HG02852 (cell line): Measurements from ENCODE around the gene TRERF1.
A peak's percentile ranks its signal among the peaks of the same experiment; 100 is the strongest.
"Not testable (repeated sequence)": the region's sequence is repeated elsewhere in the genome, so short reads cannot be mapped to it uniquely, and the experiment has no call there.

ENCODE experiments used
- ATAC-seq: cut with Tn5 transposase; IDR thresholded peaks from one replicate; pipeline ENCODE4 v1.9.1; 2021; ENCODE audit warnings: mild to moderate bottlenecking, moderate library complexity; ENCODE audit not compliant: unreplicated experiment

Gene TRERF1

DNA sequence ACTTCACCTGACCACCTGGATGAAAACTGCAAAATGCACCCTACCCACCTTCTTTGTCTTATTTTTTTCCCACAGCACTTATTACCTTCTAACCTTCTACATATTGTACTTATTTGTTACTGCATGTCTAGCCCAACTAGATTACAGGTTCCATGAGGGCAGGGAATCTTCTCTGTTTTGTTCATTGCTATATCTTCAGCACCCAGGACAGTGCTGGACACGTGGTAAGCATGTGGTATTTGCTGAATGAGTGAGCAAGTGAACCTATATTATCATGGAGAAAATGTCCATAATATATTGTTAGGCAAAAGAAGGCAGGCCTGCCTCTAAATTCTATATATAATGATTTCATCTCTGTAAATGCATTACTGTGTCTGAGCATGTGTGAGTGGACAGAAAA lies 107.0 kb downstream of the TRERF1 start:
- no peak for ATAC-seq

DNA sequence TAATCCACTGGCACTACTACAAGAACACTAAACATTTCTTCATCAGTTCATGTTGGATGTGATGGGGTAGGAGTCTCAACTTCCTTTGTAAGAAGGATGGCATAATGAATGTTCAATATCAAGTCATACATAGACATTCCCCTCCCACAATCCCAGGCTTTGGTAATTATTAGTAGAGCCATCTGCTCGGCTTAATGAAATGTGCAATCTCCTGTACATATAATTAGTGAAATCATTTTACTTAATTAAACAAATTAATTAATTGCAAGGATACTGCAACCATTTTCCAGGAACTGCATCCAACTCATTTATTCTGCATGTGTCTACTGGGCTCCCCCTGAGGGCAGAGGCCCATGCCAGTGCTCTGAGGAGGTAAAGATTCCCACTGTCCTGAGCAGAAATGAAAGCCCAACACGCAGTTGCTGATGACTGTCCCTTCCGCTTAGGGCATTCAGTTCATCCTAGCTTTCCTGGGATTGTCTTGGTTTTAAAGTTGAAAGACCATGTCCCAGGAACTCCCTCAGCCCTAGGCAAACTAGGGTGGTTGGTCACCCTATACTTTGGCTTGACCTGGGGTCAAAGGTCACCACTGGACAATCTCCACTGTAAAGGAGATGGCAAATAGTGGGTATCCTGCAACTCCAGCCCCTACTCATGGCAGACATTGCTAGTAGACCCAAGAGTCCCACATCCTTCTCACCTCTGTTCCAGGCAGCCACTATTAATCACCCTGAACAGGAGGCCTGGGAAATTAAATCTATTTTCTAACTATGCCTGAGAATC lies 109.8 kb downstream of the TRERF1 start:
- ATAC-seq, result no peak

DNA sequence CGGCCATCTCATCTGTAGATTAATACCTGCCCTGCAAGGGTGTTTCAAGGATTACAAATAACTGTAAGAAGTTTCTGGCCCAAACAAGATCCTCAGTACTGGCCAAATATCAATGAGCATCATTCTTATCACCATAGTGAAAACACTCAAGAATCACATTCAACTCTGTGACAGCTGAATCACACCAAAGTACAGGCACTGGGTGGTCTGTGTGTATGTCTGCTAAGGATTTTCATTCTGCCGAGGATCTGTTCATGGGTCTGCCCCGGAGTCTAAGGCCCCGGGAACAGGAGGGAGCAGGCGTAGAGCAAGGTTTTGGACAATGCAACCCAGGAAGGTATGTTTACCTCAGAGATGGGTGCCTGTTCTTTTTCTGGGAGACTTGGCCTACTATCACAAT lies 110.5 kb downstream of the TRERF1 start:
- ATAC-seq, result no peak

DNA sequence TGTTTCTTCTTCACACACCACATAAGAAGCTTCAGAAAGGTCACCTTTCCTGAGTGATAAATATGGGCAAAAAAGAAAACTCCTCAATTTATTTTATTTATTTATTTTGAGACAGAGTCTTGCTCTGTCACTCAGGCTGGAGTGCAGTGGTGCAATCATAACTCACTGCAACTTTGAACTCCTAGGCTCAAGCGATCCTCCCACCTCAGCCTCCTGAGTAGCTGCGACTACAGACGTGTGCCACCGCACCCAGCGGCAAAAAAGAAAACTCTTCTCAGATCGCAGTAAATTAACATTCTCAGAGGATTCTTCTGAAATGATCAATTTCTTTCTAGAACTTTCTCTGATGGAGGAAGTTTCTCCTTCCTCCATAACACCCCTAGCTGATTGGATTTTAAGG lies 111.2 kb downstream of the TRERF1 start:
- no peak for ATAC-seq

DNA sequence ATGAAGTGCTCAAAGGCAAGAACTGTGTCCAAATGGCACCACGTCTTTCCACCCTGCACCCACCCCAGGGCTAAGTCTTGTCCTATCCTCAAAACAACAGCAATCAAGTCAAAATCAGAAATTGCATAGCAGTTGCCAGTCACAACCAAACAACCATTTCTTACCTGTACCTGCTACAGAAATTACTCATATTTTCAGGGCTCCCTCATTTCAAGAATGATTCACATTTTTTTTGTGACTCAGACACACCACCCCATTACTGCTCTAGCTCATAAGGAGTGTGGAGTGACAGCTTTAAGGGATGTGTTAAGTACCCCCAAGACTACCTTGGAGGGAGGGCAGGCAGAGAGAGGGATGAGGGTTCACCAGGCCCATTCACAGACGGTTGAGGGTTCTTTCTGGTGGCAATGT lies 111.7 kb downstream of the TRERF1 start:
- ATAC-seq, result peak; percentile 91

DNA sequence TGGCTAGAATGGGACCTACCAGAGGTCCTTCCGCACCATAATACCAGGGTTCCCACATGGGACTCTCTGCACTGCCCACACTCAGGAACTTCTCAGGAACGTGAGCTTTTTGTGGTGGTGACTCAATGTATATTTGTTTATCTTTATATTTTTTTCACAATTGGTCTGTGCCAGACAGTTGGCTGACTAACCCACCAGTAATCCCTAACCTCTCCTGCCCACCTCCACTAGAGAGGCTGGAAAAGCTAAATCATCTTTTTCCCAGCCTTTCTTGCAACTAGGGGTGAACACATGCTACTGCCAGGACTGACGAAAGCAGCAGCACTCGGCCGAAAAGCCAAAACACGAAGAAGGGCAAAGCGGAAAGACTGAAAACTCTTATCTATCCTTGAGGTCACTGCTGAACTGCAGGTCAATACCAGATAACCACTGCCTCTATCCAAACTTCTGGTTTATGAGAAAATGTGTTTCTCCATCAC lies 112.9 kb downstream of the TRERF1 start:
- ATAC-seq, result no peak

DNA sequence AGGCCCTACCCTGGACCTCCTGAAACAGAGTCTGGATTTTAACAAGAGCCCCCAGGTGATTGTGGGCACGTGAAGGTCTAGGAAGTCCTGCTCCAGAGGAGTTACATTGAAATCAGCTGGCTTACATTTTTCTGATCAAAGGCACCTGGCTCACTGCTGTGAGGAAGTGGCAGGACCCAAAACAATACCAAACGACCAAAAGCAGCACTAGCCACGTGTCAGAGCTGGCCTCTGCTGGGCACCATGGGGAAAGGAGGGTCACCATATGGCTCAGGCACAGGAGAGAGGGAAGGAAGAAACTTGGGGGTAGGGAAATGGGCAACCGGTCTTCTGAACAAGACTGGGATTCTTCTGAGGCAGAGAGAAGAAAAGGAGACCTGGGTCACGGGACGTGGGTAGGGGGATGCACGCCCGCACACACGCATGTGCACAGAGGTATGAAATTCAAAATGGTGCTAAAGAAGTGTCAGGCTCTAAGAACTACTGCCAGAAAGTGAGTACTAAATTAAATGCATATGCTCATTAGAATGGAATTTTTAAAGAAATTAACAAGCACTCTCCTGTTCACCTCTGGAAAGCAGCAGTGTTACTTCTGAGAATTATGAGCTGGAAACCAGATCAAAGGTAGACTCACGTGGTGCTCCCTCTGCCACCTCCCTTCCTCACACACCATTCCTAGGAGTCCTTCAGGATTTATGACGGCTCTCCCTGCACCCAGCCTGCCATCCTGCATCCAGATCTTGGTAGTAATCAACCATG lies 113.6 kb downstream of the TRERF1 start:
- no peak for ATAC-seq

DNA sequence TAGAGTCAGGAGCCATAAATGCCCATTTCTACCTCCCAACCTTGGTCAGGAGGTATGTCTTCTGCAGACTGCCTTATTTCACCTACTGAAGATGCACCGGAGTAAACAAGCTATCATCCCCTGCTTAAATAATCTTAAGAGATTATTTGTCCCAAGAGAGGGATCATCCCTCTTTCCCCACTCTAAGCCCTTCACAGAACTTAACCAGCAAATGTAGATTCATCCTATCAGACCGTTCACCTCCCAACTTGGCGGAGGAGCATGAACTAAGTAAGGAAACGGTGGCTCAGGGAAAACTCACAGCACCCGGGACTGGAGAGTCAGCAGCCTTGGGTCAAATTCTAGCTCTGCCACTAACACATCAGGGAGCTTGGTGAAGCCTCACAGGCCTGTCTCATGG lies 115.3 kb downstream of the TRERF1 start:
- no peak for ATAC-seq

DNA sequence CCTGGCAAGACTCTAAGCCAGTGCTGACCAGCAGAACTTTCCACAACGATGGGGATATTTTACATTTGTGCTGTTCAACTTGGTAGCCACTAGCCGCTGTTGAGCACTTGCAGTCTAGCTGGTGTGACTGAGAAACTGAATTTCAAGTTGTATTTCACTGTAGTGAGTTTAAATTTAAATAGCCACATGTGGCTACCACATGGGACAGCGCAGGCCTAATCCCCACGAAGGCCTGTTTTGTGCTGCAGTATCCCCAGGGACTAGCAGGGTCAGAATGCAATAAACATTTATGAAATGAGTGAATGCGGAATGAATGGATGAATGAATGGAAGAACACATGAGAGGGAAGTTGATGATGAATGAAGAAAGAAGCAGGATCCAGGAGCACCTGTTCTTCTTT lies 115.8 kb downstream of the TRERF1 start:
- no peak for ATAC-seq

DNA sequence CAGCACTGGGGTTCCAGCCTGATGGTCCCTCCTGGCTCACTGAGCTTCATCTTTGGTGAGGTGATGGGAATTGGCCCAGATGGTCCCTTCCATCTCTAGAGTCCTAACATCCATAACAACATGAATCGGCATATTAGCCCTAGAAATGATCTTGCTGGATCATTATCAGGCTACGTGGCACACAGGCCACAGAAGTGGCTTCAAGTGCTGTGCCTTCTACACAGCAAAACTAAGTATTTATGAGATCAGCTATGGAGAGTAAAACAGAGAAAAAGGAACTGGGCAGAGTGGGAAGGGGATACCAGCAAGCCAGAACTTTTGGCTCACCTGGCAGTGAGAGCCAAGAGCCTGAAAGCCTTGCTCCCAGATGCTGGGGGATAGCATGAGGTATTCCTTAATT lies 116.9 kb downstream of the TRERF1 start:
- no peak for ATAC-seq

DNA sequence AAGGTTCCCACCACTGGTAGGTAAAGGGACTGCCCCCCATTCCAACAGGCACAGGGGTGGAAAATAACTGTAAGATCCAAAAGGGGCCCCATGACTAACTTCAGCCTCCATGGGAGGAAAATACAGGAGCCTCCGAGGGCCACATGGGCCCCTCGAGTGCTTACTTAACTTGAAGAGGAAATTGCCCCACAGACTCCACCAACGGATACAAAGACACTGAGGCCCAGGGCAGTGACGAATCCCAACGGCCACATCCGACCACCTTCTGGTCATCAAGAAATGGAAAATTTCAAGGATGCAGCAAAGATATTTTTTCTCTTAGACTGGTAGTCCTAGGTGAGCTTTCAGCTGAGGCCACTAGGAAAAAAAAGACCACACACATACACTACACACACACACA lies 118.1 kb downstream of the TRERF1 start:
- no peak for ATAC-seq

DNA sequence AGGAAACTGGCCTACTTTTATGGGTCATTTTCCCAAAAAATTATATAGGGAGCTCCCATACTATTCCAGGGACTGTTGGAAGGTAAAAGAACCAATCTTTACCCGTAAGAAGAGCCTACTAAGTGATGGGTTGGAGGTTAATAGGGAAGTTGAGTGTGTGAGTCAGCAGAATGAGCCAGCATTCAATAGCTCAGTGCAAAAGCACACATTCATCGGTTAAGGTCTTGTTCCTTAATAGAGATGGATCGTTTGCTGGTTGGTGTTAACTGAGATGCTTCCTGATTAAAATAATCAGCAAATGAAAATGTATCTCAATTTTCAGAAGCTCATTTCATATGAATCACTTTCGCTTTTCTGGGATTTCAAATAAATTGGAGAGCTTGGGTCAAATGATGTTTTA lies 118.8 kb downstream of the TRERF1 start:
- no peak for ATAC-seq

DNA sequence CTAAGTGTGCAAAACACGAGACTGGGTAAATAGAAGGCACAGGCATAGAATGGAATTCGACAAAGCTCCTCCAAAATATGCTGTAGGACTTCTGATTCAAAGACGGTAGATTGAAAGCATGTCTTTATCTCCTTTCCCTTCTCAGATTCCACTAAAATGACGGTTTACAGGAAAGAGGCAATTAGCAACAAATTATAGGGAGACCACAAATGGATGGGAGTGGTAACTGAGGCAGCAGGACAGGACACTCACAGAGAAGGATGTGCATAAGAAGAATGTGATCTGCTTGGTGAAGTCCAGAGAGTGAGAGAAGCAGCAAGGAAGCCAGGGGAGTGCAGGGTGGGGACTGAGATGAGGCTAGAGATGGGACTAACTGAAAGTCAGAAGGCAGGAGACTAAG lies 120.7 kb downstream of the TRERF1 start:
- ATAC-seq, result no peak

DNA sequence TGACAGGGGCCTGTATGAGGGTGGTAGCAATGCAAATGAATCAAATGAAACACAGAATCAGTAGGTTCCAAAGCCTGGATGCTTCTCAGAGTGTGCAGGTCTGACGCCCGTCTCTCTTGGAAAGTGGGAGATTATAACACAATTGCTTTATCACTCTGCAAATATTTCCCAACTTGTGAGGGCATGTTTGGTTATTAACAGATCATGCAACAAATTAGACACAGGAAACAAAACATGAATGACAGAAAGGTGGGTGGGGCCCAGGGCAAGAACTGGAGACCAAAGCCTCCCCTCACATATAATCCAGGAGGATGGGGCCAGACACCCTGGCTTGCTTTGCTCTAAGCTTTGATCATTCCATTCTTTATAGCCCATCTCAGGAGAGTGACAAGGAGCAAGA lies 125.5 kb downstream of the TRERF1 start:
- ATAC-seq, result no peak

DNA sequence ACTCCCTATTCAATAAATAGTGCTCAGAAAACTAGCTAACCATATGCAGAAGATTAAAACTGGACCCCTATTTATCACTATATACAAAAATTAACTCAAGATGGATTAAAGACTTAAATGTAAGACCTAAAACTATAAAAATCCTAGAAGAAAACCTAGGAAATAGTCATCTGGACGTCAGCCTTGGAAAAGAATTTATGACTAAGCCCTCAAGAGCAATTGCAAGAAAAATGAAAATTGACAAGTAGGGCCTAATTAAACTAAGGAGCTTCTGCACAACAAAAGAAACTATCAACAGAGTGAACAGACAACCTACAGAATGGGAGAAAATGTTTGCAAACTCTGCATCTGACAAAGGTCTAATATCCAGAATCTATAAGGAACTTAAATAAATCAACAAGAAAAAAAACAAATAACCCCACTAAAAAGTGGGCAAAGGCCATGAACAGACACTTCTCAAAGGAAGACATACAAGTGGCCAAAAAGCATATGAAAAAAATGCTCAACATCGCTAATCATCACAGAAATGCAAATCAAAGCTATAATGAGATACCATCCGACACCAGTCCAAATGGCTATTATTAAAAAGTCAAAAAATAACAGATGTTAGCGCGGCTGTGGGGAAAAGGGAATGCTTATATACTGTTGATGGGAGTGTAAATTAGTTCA lies 126.9 kb downstream of the TRERF1 start:
- not testable (repeated sequence) for ATAC-seq

DNA sequence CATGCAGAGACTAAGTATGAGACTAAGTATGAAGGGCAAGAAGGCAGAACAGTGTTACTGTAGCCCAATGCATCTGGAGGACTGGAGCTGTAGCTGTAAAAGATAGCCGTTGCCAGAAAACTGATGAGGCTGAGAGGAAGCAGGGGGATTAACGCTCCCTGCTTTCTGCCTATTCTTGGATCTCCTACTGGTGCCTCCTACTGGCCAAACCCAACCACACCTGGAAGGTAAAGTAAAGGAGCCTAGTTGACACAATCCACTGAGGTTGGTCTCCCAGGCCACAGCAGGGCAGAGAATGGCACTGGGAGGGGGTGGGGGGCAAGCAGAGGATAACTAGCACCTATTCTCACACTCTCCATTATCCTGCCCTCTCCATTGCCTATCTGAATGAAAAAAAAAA lies 129.1 kb downstream of the TRERF1 start:
- ATAC-seq, result no peak

DNA sequence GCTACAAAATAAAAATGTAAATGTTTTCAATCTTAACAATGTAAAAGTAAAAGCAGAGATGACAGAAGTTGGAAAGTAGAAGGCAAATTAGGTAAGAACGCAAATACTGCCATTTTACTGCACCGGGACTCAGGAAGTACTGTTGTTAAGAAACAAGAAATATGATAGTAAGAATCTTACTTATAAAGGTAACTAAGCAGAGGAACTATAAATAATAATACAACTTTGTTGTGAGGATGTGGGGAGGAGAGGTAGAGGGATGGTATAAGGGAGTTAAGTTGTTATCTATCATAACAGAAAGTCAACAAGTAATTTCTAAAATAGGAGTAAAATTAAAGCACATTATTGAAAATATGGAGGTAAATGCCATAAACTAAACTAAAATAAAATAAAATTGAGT lies 129.8 kb downstream of the TRERF1 start:
- no peak for ATAC-seq

DNA sequence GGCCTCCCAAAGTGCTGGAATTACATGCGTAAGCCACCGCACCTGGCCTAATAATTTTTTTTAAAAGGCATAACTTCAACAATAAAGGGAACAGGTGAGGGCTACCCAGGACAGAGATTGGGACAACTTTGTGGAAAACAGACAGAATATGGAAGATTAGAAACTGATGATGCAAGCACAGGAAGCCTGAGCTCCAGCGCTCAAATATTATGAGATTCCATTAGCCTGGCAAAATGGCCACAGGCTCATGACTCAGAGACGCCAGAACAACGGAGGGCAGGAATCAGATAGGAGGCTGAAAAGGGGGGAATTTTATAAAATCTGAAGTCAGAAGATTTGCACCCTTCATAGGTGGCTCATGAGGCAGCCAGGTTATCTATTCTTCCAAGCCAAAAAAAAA lies 131.0 kb downstream of the TRERF1 start:
- no peak for ATAC-seq

DNA sequence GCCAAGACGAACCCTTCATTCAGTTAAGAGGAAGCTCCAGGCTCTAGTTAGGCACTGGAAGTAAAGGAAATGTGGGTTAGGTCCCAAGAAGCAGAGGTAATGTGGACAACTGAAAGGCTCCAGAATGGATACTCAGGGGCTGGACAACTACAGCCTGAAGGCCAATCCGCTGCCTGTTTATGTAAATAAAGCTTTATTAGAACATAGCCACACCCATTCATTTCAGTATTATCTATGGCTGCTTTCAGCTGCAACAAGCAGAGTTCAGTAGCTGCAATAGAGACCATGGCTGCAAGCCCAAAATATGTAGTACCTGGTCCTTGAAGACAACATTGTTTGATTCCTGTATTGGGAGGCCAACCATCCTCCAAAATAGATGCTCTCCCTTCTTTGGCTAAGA lies 133.2 kb downstream of the TRERF1 start:
- ATAC-seq, result no peak

DNA sequence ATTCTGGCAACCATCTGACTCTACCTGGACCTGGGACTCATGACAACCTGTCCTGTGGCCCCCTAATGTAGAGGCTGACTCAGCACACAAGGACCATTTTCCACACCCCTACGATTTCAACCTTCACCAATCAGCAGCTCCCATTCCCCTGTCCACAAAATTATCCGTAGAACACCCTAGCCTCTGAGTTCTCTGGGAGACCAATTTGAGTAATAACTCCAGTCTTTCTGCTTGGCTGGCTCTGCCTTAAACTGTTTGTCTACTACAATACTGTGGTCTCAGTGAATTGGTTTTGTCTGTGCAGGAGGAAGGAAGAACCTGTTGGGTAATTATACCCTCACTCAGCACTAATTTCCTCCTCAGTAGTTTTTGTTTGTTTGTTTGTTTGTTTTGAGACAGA lies 134.7 kb downstream of the TRERF1 start:
- no peak for ATAC-seq

DNA sequence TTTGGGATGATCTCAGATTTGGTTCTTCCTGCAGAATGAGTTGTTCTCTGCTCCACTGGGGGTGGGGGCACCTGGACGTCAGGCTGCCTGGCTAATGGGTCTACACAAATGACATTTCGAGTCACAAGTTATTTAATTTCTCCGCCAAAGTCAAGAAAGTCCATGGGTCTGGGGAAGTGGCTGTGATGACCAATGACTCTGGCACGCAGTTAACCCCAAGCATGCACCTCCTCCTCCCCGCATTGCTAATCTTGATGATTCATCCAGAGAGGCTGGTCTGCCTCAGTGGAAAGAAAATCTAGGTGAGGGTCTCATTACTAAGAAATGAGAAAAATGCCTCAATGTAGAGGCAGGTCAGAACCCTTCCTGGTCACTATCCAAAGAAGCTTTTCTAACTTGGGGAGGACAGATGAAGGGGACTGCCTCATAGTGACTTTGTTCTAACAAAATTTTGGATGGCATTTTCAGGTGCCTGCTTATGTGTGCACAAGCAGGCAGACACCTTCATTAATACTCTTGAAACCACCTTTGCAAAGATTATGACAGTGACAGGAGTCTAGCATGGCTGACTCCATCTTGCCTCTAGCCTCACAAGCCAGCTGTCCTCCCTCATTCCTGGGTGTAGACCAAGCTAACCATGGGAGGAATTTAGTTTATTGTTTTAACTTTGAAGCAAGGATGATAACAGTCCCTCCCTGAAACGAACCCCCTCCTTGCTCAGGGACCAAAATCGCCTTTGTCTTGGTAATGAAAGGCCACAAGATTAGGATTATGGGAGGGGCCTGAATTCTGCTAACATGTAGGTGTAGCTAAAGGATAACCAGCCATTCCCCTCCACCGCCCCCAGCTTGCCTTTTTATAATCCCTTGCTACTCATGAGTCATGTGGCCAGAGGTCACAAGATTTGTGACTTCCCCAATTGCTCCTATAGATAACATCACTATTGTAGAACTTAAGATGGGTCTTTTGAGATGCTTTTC lies 135.4 kb downstream of the TRERF1 start:
- ATAC-seq, result no peak
